Skin epidermis (tissue), 12 donors: ENCODE data around the gene CYLC2.

Source experiments
- H3K27ac ChIP-seq, 21 experiments: fragments of 200-600 bp; sonication (generic) in 11 of 21; one replicate each; pipeline ENCODE4 v1.5.0; 2020; ENCODE audit warnings: mild to moderate bottlenecking in 3 of 21, inconsistent platforms in 2 of 21, moderate library complexity in 2 of 21
- H3K4me3 ChIP-seq, 7 experiments: fragments of 200-600 bp; sonication (generic) in 2 of 7; one replicate each; pipeline ENCODE4 v1.5.0; 2020; ENCODE audit warnings: inconsistent platforms in 2 of 7, mild to moderate bottlenecking in 2 of 7, moderate library complexity in 1 of 7

Gene CYLC2, protein sequence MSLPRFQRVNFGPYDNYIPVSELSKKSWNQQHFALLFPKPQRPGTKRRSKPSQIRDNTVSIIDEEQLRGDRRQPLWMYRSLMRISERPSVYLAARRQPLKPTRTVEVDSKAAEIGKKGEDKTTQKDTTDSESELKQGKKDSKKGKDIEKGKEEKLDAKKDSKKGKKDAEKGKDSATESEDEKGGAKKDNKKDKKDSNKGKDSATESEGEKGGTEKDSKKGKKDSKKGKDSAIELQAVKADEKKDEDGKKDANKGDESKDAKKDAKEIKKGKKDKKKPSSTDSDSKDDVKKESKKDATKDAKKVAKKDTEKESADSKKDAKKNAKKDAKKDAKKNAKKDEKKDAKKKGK

DNA sequence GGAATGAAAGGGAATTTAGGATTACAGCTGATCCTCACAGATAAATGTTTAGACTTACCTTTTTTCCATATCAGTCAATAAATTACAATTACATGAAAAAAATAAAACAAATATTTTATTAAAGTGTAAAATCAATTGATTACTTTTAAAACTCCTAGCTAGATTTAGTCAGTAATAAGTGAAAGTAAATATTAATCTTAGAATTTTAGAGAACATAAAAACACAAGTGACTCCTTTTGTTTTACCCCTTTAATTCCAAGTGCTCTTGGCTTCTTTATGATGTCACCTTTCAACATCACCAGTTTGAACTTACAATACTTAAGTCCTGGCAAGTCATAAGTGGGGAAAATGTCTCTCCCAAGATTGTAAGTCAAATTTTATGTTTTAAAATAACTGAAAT, at the start of gene CYLC2:
TSS of gene CYLC2 (plus strand) at position 301 of the 400 bp plus-strand sequence. CDS start at position 349, 48 bp downstream.
- Histone ChIP-seq H3K27ac (no peak within 1 kb of the TSS), H3K4me3 (no peak within 1 kb of the TSS)

DNA sequence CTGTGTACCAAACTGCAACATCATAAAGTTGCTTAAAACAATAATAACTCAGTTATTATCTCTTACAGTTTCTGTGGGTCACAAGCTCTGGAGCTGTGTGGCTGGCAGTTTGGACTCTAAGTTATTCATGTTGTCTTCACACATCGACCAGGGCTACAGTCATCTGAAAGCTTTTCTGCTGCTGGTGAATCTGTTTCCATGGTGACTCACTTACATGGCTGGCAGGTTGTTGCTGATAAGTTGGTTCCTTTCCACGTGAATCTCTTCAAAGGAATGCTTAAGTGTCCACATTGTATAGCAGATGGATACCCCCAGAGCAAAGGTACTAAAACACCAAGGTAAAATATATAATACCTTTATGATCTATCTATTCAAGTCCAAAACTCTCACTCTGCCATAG, 44.8 kb upstream of the CYLC2 start:
- Histone ChIP-seq H3K4me3 (no peak overlapping the region), H3K27ac (no peak overlapping the region)

DNA sequence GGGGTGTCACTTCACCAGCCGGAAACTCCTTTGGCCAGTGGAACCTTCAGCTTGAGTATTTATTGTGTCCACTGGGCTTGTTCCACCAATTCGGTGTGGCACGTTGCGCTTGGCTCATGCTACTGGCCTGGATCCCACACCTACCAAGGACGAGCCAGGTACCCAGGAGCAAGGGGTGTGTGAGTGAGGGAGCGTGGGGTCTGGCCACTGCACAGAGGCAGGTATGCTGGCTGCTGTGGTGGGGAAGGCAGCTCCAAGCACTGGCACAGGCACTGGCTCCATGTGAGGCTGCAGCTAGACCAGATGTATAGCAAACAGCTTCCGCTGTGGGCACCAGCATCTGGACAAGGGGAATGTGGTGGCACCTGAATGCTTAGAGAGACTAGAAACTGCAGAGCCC, 28.1 kb upstream of the CYLC2 start:
- H3K4me3 ChIP-seq, result no peak overlapping the region
- H3K27ac ChIP-seq, result no peak overlapping the region

DNA sequence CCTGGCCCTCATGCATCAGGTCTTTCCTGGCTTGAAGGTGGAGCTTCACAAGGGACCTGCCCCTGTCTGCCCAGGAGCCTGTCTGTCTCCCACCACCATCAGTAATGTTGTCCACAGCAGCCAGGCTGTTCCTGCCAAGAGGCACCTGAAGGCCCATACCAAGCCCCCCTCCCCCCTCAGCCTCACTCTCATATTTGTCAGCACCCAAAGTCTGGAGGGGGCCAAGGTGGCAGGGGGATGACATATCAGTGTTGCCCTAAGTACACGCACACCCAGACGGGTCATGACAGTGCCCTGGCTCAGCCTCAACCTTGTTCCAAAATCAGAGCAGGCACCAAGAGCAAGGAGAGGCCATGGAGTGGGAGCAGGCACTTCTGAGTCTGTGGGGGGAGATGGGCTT, 27.2 kb upstream of the CYLC2 start:
- Histone ChIP-seq H3K4me3 (no peak overlapping the region), H3K27ac (no peak overlapping the region)

DNA sequence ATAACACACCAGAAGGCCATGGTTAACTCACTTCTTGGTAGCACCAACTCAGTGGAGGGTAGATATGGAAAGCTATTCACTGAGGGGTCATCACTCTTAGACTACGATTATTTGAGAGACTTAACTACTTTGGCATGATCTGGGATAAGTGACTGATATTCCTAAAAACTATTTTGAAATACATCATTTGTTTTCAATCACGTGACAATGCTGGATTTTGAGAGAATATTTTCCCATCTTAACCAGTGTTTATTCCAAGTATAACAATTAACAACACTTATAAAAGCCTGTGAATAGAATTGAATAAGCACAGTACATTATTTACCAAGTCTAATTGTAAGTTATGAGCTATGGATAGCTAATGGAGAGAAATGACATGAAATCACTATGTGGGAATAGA, 22.4 kb upstream of the CYLC2 start:
- no peak overlapping the region for H3K4me3 ChIP-seq
- H3K27ac ChIP-seq, result no peak overlapping the region

DNA sequence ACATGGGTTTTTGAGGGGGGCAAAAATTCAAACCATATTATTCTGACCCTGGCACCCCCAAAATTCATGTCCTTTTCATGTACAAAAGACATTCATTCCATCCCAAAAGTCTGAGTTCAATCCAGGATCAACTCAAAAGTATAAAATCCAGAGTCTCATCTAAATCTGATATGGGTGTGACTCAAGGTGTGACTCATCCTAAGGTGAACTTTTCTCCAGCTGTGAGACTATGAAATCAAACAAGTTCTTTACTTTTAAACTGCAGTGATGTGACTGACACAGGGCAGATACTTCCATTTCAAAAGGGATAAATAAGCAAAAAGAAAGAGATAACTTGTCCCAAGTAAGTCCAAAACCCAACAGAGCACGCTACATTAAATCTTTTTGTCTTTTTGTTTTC, 20.6 kb upstream of the CYLC2 start:
- Histone ChIP-seq H3K27ac (no peak overlapping the region), H3K4me3 (no peak overlapping the region)

DNA sequence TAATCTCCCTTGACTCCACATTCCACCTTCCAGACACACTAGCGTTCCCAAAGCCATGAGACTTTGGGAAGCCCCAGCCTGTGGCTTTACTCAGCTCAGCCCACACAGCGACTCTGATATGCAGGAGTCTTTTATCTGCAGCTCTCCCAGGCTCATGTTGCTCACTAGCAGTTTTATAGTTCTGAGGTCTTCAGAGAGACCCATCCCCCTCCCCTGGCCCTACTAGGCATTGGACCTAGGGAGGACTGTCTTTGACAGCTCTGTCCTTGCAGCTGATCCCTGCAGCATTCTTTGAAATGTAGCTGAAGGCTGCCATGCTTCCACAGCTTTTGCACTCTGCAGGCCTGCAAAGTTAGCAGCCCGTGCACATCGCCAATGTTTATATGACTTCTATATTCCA, 19.9 kb upstream of the CYLC2 start:
- H3K4me3 ChIP-seq, result no peak overlapping the region
- H3K27ac ChIP-seq, result no peak overlapping the region

DNA sequence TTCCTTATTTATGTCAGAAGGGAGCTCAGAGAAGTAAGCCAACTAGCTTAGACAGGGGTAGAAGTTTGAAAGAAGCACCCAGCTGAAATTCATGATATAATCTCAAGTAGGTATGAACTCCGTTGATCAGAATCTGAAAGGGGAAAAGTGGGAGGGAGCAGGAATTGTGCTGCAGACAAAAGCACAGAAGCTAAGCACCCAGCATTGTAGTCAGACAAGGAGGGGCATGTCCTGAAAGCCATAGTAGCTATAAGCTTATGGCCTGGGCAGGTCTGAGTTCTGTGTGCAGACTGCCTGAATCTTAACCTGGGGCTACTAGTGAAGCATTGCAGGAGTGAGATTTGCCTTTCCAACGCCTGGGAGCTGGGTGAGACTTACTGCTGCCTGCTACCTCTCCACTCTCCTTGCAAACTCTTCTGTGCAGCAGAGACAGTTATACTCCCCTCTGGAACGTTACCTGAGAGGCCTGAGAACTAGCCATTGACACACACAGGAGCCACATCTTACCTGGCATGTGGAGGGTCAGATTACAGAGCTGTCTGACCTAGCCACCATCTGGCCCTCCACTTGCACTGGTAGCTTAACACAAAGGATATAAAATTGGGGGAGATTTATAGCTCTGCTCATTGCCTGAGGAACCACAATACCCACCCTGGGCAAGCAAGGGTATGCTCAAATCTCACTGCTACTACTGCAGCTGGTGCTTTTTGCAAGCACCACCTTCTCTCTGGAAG, 9.8 kb upstream of the CYLC2 start:
- no peak overlapping the region for H3K27ac ChIP-seq
- no peak overlapping the region for H3K4me3 ChIP-seq

DNA sequence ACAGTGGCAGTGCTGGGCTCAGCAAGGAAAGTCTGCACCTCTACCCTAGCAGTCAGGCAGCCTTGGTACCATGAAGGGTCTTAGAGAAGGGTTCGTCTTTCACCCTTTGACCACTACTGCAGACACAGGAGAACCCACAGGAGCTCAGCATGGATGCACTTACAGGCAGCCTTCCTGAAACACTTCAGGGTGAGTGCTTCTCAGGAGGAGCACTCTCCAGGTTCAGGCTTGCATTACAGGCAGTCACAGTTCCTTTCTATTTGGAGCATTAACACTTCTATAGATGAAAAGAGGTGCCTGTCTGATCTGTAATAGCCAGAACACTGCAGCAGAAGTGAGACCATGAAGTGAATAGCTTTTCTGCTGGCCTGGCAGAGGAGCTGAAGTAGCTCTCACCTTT, 8.7 kb upstream of the CYLC2 start:
- Histone ChIP-seq H3K27ac (no peak overlapping the region), H3K4me3 (no peak overlapping the region)

DNA sequence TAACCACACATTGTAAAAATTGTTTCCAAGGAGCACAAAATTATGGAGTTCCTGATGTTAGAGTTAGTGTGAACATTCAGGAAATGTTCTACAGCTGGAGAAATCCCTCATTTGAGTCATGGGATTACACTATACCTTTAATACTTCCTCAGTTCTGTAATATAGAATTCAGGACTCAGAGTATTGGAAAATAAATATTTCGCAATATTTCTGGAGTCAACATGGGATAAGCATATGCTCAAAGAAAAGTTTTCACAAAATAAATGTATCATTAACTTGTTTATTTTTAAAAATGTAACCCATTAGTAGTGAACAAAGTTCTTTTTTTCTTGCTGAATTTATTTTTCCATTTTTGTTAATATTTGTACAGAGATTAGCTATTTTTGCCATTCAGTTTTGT, 8.6 kb downstream of the CYLC2 start:
- Histone ChIP-seq H3K27ac (no peak overlapping the region), H3K4me3 (no peak overlapping the region)

DNA sequence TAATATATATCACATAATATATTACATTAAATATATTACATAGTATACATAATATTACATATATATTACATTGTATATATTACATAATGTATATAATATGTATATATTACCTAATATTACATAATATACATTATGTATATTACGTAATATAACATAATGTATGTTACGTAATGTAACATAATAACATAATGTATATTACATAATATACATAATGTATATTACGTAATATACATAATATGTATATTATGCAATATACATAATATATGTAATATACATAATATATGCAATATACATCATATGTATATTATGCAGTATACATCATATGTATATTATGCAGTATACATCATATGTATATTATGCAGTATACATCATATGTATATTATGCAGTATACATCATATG, 19.1 kb downstream of the CYLC2 start:
- no peak overlapping the region for H3K27ac ChIP-seq

DNA sequence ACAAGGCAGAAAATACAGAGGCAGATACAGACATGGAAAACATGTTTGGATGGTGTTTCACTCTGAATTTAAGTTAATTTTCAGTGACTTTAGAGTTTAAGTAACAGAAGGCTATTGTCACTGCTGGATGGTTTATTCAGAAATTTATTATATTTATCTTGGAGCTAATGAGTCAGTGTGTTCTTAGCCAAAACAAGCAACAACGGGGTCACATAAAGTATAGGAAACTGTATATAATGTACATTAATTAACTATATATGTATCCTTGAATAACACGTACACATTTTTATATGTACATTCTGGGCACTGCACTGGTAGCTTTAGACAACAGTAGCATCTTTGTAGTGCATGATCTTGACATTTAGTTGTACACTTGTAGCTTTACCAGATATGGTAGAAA, 30.7 kb downstream of the CYLC2 start:
- Histone ChIP-seq H3K27ac (no peak overlapping the region), H3K4me3 (no peak overlapping the region)

More for the DNA sequence above, 19.1 kb downstream of the CYLC2 start:
- no peak overlapping the region for H3K4me3 ChIP-seq

DNA sequence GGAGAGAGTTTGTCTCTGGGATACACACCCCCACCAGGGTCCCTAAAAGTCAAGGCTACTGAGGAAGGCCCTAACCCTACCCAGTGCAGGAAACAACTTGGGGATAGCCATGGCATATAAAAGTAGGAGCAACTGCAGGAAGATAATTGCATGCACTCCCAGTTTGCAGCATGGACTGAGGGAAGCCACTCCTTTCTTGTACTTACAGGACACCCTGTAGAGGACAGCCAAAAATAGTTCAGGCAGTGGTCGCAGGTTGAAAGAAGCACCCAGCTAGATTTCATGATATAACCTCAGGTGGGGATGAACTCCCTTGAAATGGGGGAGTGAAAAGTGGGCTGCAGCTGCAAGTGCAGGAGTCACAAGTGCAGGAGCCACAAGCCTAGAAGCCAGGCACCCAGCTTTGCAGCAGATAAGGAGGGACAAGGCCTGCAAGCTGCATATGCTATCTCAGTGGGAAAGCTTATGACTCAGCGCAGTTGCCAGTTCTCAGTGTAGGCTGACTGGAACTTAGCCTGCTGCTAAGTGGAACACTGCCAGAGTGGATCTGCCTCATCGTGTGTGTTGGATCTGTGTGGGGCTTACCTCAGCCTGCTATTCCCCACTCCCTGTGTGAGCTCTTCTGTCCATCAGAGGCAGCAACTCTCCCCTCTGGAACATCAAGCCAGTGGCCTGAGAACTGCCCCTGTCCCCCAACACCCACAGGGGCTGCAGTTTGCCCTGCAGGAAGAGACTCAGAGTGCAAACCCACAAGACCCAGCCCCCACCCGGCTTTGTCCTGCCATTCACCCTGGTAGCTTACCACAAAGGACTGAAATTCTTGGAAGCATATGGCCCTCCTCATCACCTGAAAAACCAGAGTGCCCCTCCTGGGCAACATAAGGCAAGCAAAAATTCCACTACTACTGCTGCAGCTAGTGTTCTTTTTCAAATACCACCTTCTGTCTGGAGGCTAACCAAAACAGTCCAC, 42.7 kb downstream of the CYLC2 start:
- Histone ChIP-seq H3K4me3 (no peak overlapping the region), H3K27ac (no peak overlapping the region)

DNA sequence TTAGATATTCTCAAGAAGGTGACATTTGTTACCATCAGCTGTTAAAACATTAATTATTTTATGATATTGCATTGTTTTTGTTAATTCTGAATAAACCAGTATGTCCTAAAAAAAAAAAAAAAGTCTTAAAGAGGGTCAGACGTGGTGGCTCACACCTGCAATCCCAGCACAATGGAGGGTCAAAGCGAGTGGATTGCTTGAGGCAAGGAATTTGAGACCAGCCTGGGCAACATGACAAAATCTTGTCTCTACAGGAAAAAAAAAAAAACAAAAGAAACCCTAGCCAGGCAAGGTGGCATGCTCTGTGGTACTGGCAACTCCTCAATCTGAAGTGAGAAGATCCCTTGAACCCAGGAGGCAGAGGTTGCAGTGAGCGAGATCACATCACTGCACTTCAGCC, 46.8 kb downstream of the CYLC2 start:
- Histone ChIP-seq H3K4me3 (no peak overlapping the region), H3K27ac (no peak overlapping the region)
